G401.6 (cell line): ENCODE measurements around the gene PTPRG.

Experiments used
- FAIRE-seq: peaks from 2 replicates; lab custom pipeline; 2012; peaks lifted over from hg19 to GRCh38; lab: Jason Lieb, UNC

The PTPRG gene

GRCh38 chr3:61866961-61867461 lies 305.6 kb downstream of the PTPRG start:
- no peak for FAIRE-seq

- FAIRE-seq, result no peak
These were observed 307.1 kb downstream of the PTPRG start for GRCh38 chr3:61868499-61868898.

GRCh38 chr3:61869371-61869770 lies 308.0 kb downstream of the PTPRG start:
- no peak for FAIRE-seq

- FAIRE-seq, result no peak
These were observed 310.3 kb downstream of the PTPRG start for GRCh38 chr3:61871644-61872043.

DNA sequence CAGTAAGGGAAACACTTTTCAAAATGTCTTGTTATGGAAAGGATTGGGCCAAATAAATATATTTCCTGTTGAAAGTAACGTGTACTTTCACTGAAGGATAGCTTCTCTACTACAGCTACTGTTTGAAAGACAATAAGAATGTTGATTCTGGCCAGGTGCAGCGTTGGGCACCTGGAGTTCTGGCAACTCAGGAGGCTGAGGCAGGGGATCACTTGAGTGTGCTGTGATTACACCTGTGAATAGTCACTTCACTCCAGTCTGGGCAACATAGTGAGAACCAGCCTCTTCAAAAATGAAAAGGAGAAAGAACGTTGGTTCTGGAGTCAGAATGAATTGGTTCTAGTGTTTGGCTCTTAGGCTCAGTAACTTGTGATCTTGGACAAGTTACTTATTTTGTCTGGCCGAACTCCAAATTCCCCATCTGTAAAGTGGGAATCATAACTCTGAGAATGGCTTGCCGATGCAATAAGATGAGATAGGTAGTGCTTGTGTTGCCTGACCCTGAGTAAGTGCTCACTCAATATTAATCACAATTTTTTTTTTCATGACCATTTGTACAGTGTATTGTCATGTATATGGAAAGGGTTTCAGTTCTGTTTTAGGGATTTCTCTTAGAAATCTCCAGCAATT lies 310.8 kb downstream of the PTPRG start:
- FAIRE-seq, result no peak

DNA sequence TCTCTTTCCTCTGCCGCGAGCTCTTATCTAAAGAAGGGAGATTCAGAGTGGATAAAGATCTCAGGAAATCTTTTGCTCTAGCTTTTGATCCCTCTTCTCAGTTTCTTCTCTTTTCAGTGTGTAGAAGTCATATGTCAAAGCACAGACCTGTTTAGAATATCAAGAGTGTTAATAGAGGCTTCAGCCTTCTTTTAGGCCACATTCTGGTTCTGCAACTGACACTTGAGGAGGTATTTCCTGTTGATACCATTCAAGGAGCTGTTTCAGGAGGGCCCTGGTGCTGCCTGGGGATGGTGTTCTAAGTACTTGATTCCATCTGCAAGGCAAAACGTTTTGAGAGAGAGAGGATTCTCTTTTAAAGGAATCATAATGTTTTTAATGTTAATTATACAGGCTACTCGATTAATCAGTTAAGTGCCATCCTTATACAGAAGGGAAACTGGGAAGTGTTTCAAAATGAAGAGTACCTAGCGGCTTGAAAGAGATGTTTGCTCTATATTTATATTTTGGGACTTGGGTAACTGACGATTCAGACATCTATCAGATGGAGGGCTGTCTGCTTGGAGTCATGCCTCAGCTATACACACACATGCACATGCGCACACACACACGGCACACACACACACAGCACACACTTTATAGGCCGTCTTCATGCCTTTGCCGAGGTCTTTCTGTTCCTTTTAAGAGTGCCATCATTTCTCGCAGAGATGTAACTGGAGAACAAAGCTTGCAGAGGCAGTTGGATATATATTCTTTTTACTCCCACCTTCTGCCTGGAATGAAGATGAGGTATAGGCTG lies 313.9 kb downstream of the PTPRG start:
- no peak for FAIRE-seq

- FAIRE-seq, result no peak
These were observed 314.8 kb downstream of the PTPRG start for GRCh38 chr3:61875976-61876671.

DNA sequence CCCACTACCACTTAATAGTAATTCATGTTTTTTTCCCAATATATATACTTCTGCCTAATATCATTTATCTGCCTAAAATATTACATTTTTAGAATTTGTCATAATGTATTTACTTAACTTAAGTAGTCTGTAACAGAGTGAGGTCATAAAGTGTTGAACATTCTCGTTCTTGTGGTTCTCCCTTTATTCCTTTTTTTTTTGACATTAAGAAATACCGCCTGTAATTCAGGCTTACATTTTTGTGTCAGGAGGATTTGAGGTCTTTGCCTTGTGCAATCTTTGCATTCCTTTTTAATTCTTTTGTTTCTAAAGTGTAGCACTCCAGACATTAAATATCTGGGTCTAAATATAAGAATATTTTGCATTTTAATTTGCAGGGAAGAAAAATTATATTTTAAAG lies 315.4 kb downstream of the PTPRG start:
- FAIRE-seq, result no peak

- FAIRE-seq, result no peak
These were observed 316.2 kb downstream of the PTPRG start for GRCh38 chr3:61877359-61878138.

DNA sequence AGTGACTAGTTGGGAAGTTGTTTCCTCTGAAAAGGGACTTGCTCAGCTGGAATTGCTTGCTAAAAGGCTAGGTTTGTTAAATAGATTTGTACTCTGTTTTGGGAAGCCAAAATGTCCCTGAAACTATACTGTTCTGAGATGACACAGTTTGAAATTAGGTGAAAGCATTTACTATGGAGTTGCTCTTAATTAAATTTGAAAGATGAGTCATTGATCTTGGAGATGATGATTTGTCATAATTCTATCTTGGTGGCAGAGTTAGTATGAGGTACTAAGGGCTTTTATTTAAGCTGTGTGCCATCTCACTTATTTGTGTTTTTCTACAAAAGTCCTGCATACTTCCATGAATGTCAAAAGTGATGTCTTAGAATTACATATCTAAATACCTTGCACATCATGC lies 320.9 kb downstream of the PTPRG start:
- no peak for FAIRE-seq

- FAIRE-seq, result no peak
These were observed 323.4 kb downstream of the PTPRG start for GRCh38 chr3:61884794-61885193.

GRCh38 chr3:61885414-61885813 lies 324.0 kb downstream of the PTPRG start:
- no peak for FAIRE-seq

DNA sequence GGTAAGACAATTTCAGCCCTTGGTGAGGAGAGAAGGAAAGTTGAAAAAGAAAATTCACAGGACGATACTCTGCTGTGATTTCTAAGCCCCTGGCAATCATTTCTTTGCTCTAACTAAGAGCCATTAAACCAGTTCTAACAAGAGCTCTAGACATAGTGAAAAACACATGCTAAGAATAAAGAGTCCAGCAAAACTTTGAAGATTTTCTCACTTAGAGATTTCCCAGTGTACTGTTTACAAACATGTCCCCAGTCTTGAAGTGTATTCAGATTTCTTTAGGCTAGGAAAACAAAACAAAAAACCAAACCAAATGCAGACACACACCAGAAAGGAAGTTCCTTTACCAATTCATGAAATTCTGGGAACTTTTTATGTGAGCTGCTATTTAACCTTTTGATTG lies 325.8 kb downstream of the PTPRG start:
- no peak for FAIRE-seq

- FAIRE-seq, result no peak
These were observed 327.9 kb downstream of the PTPRG start for GRCh38 chr3:61889259-61889658.

GRCh38 chr3:61890167-61890566 lies 328.8 kb downstream of the PTPRG start:
- FAIRE-seq, result no peak

GRCh38 chr3:61890586-61890985 lies 329.2 kb downstream of the PTPRG start:
- no peak for FAIRE-seq

- no peak for FAIRE-seq
These were observed 331.5 kb downstream of the PTPRG start for GRCh38 chr3:61892891-61893290.

GRCh38 chr3:61893840-61894566 lies 332.6 kb downstream of the PTPRG start:
- no peak for FAIRE-seq

GRCh38 chr3:61894988-61895935 lies 333.9 kb downstream of the PTPRG start:
- no peak for FAIRE-seq

DNA sequence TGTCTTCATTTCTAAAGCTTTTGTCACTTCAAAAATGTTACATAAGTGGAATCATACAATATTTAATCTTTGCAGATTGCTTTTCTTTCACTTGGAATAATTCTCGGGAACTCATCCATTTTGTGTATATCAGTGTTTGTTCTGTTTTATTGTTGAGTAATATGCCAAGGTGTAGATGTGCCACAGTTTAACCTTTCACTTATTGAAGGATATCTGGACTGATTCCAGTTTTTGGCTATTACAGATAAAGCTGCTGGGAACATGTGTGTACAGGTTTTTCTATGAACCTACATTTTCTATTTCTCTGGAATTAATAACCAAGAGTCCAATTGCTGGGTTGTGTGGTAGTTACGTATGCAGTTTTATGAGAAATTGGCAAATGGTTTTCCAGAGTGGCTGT lies 334.9 kb downstream of the PTPRG start:
- no peak for FAIRE-seq

DNA sequence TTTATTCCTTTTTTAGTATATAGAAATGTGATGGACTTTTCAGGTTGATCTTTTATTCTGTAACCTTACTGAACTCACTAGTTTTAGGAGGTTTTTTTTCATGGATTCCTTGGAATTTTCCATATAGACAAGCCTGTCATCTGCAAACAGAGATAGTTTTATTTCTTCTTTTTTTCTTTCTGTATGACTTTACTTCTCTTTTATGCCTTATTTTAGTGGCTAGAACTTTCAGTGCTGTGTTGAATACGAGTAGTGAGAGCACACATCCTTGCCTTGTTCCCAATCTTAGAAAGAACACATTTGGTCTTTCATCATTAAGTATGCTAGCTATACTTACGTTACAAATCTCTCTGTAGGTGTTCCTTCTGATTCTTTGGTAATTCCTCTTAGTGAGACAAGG lies 336.5 kb downstream of the PTPRG start:
- FAIRE-seq, result no peak
